PFSK-1 (cell line): ENCODE results near the gene KIAA0319L.

Source experiments
- POLR2AphosphoS5 ChIP-seq: IDR thresholded peaks from 2 replicates; pipeline ENCODE4 v1.6.1; 2012; ENCODE audit warnings: low read depth, mild to moderate bottlenecking, control low read depth, low read length, moderate library complexity
- SIN3A ChIP-seq: IDR thresholded peaks from 2 replicates; pipeline ENCODE4 v1.6.1; 2012; ENCODE audit warnings: mild to moderate bottlenecking, low read length, moderate library complexity, borderline replicate concordance; ENCODE audit not compliant: insufficient read depth
- TAF1 ChIP-seq: IDR thresholded peaks from 2 replicates; pipeline ENCODE4 v1.6.1; 2012; ENCODE audit warnings: low read length, control low read depth, borderline replicate concordance; ENCODE audit not compliant: insufficient read depth
- TF ChIP-seq, protein P1 (sequence below), 2 experiments: IDR thresholded peaks; 2 replicates each; pipeline versions ENCODE4 v1.6.1 to v1.8.0; 2011 to 2012; ENCODE audit warnings: low read depth in 2 of 2, low read length in 2 of 2, control low read depth in 1 of 2, inconsistent platforms in 1 of 2, mild to moderate bottlenecking in 1 of 2, moderate library complexity in 1 of 2; ENCODE audit not compliant: insufficient read depth in 1 of 2

DNA sequence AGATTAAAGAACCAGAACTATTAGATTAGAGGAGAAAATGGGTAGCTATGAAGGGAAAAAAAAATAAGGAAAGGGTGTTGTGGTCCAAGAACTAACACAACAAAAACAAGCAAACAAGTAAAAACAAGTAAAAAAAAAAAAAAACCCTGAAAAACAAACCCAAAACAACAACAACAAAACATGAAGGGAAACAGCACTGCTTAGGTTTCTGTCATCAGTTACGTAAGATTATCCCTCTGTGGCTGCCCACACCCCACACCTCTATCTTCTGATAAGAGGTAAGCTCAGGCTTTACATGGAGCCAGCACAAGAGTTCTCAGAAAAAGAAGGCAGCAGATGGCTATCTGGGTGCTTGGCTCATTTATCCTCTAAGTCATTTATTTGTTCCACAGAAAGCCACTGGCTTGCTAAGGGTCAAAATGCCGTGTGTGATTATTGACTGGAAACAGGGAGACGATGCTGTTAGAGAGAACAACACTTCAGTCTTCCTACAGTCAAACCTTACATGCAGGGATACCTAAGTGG lies 57.5 kb downstream of the KIAA0319L start:
- TF ChIP-seq POLR2AphosphoS5 (no peak), SIN3A (no peak), TAF1 (no peak)
- TF ChIP-seq, protein P1, sequence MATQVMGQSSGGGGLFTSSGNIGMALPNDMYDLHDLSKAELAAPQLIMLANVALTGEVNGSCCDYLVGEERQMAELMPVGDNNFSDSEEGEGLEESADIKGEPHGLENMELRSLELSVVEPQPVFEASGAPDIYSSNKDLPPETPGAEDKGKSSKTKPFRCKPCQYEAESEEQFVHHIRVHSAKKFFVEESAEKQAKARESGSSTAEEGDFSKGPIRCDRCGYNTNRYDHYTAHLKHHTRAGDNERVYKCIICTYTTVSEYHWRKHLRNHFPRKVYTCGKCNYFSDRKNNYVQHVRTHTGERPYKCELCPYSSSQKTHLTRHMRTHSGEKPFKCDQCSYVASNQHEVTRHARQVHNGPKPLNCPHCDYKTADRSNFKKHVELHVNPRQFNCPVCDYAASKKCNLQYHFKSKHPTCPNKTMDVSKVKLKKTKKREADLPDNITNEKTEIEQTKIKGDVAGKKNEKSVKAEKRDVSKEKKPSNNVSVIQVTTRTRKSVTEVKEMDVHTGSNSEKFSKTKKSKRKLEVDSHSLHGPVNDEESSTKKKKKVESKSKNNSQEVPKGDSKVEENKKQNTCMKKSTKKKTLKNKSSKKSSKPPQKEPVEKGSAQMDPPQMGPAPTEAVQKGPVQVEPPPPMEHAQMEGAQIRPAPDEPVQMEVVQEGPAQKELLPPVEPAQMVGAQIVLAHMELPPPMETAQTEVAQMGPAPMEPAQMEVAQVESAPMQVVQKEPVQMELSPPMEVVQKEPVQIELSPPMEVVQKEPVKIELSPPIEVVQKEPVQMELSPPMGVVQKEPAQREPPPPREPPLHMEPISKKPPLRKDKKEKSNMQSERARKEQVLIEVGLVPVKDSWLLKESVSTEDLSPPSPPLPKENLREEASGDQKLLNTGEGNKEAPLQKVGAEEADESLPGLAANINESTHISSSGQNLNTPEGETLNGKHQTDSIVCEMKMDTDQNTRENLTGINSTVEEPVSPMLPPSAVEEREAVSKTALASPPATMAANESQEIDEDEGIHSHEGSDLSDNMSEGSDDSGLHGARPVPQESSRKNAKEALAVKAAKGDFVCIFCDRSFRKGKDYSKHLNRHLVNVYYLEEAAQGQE (IDR thresholded peaks at IDR 0.05; ENCODE audit: insufficient read depth in 1 of 2, low read depth in 2 of 2, low read length in 2 of 2): no peak
